Measurements from ENCODE around the gene PERCC1.

Gene PERCC1

GRCh38 chr16:1430759-1431496, at the start of gene PERCC1:
PERCC1 (plus strand) TSS chr16:1431078; CDS start chr16:1432594, 1,516 bp downstream.
- H3K27ac Mint-ChIP-seq: peak within 1 kb of the TSS; percentile 23
- no peaks in the 10 kb centered on the region for H3K4me1 Mint-ChIP-seq
- H3K9me3 Mint-ChIP-seq: no peaks in the 10 kb centered on the region
- H3K4me3 Mint-ChIP-seq: peak within 1 kb of the TSS; percentile 23
- no peaks in the 10 kb centered on the region for H3K36me3 Mint-ChIP-seq
- H3K27me3 Mint-ChIP-seq: no peaks in the 10 kb centered on the region

- Mint-ChIP-seq H3K4me3 (no peak overlapping the region), H3K27me3 (no peaks in the 10 kb centered on the region), H3K9me3 (no peaks in the 10 kb centered on the region), H3K36me3 (peaks cover 5% of the 10 kb centered on the region), H3K27ac (no peak overlapping the region), H3K4me1 (peaks cover 10% of the 10 kb centered on the region)
Measured at GRCh38 chr16:1381612-1382406, 49.1 kb upstream of the PERCC1 start.

GRCh38 chr16:1383556-1383955, 47.3 kb upstream of the PERCC1 start:
- Mint-ChIP-seq H3K27me3 (no peaks in the 10 kb centered on the region), H3K4me1 (peaks cover 4% of the 10 kb centered on the region), H3K27ac (no peak overlapping the region), H3K36me3 (peaks cover 5% of the 10 kb centered on the region), H3K4me3 (no peak overlapping the region), H3K9me3 (no peaks in the 10 kb centered on the region)

- Mint-ChIP-seq H3K4me1 (no peaks in the 10 kb centered on the region), H3K4me3 (no peak overlapping the region), H3K27me3 (no peaks in the 10 kb centered on the region), H3K36me3 (peaks cover 3% of the 10 kb centered on the region), H3K27ac (no peak overlapping the region), H3K9me3 (no peaks in the 10 kb centered on the region)
Measured at GRCh38 chr16:1385232-1385631, 45.6 kb upstream of the PERCC1 start.

GRCh38 chr16:1387331-1387730, 43.5 kb upstream of the PERCC1 start:
- Mint-ChIP-seq H3K9me3 (no peaks in the 10 kb centered on the region), H3K4me3 (no peak overlapping the region)

GRCh38 chr16:1389762-1390161, 41.1 kb upstream of the PERCC1 start:
- no peaks in the 10 kb centered on the region for H3K27me3 Mint-ChIP-seq
- H3K36me3 Mint-ChIP-seq: no peaks in the 10 kb centered on the region
- no peaks in the 10 kb centered on the region for H3K4me1 Mint-ChIP-seq
- H3K4me3 Mint-ChIP-seq: no peak overlapping the region
- H3K9me3 Mint-ChIP-seq: no peaks in the 10 kb centered on the region
- no peak overlapping the region for H3K27ac Mint-ChIP-seq

More at GRCh38 chr16:1387331-1387730, 43.5 kb upstream of the PERCC1 start:
- H3K4me1 Mint-ChIP-seq: no peaks in the 10 kb centered on the region
- no peaks in the 10 kb centered on the region for H3K36me3 Mint-ChIP-seq
- H3K27me3 Mint-ChIP-seq: no peaks in the 10 kb centered on the region
- no peak overlapping the region for H3K27ac Mint-ChIP-seq

- H3K36me3 Mint-ChIP-seq: no peaks in the 10 kb centered on the region
- H3K27ac Mint-ChIP-seq: no peak overlapping the region
- no peak overlapping the region for H3K4me3 Mint-ChIP-seq
- no peaks in the 10 kb centered on the region for H3K9me3 Mint-ChIP-seq
- no peaks in the 10 kb centered on the region for H3K27me3 Mint-ChIP-seq
- H3K4me1 Mint-ChIP-seq: no peaks in the 10 kb centered on the region
Measured at GRCh38 chr16:1390239-1390779, 40.6 kb upstream of the PERCC1 start.

GRCh38 chr16:1392826-1393225, 38.1 kb upstream of the PERCC1 start:
- Mint-ChIP-seq H3K9me3 (no peaks in the 10 kb centered on the region), H3K4me1 (no peaks in the 10 kb centered on the region), H3K4me3 (no peak overlapping the region), H3K27me3 (no peaks in the 10 kb centered on the region), H3K36me3 (no peaks in the 10 kb centered on the region), H3K27ac (no peak overlapping the region)

GRCh38 chr16:1393613-1394176, 37.2 kb upstream of the PERCC1 start:
- no peaks in the 10 kb centered on the region for H3K36me3 Mint-ChIP-seq

GRCh38 chr16:1394367-1394951, 36.4 kb upstream of the PERCC1 start:
- Mint-ChIP-seq H3K4me3 (no peak overlapping the region), H3K27ac (no peak overlapping the region), H3K4me1 (no peaks in the 10 kb centered on the region), H3K36me3 (no peaks in the 10 kb centered on the region), H3K27me3 (no peaks in the 10 kb centered on the region), H3K9me3 (no peaks in the 10 kb centered on the region)

More at GRCh38 chr16:1393613-1394176, 37.2 kb upstream of the PERCC1 start:
- Mint-ChIP-seq H3K4me3 (no peak overlapping the region), H3K4me1 (no peaks in the 10 kb centered on the region), H3K9me3 (no peaks in the 10 kb centered on the region), H3K27me3 (no peaks in the 10 kb centered on the region), H3K27ac (no peak overlapping the region)

- no peak overlapping the region for H3K4me3 Mint-ChIP-seq
- H3K9me3 Mint-ChIP-seq: no peaks in the 10 kb centered on the region
- H3K27me3 Mint-ChIP-seq: no peaks in the 10 kb centered on the region
- no peak overlapping the region for H3K27ac Mint-ChIP-seq
- H3K4me1 Mint-ChIP-seq: no peaks in the 10 kb centered on the region
- H3K36me3 Mint-ChIP-seq: no peaks in the 10 kb centered on the region
Measured at GRCh38 chr16:1395444-1396031, 35.3 kb upstream of the PERCC1 start.

- no peaks in the 10 kb centered on the region for H3K27me3 Mint-ChIP-seq
- H3K27ac Mint-ChIP-seq: no peak overlapping the region
- no peak overlapping the region for H3K4me3 Mint-ChIP-seq
- no peaks in the 10 kb centered on the region for H3K4me1 Mint-ChIP-seq
- H3K9me3 Mint-ChIP-seq: no peaks in the 10 kb centered on the region
- H3K36me3 Mint-ChIP-seq: peaks cover 5% of the 10 kb centered on the region
Measured at GRCh38 chr16:1397779-1398178, 33.1 kb upstream of the PERCC1 start.

GRCh38 chr16:1398351-1398750, 32.5 kb upstream of the PERCC1 start:
- Mint-ChIP-seq H3K36me3 (peaks cover 5% of the 10 kb centered on the region), H3K27me3 (no peaks in the 10 kb centered on the region), H3K4me1 (peaks cover 2% of the 10 kb centered on the region), H3K4me3 (no peak overlapping the region), H3K9me3 (no peaks in the 10 kb centered on the region), H3K27ac (no peak overlapping the region)

- Mint-ChIP-seq H3K27ac (no peak overlapping the region), H3K4me1 (peaks cover 4% of the 10 kb centered on the region), H3K9me3 (no peaks in the 10 kb centered on the region), H3K27me3 (no peaks in the 10 kb centered on the region), H3K4me3 (no peak overlapping the region), H3K36me3 (peaks cover 7% of the 10 kb centered on the region)
Measured at GRCh38 chr16:1398826-1399581, 31.9 kb upstream of the PERCC1 start.

Data from activated naive CD4-positive, alpha-beta T cell treated with anti-CD3 and anti-CD28 coated beads, Interleukin-2, amount 50 U/mL, for 24 hours (primary cell).